A673 (cell line): Measurements from ENCODE around the gene KCNK15.

Source experiments
- EZH2 ChIP-seq: fragments of 200-600 bp; sonication (generic); IDR thresholded peaks from 2 replicates; pipeline ENCODE4 v1.6.1; 2017; ENCODE audit warnings: borderline replicate concordance, low read depth, mild to moderate bottlenecking, mixed read lengths, antibody characterized with exemption, low read length; ENCODE audit not compliant: poor library complexity, severe bottlenecking
- TF ChIP-seq, protein P1 (sequence below): fragments of 300-800, 200-600 bp; sonication (generic); conservative IDR thresholded peaks from 2 replicates; pipeline ENCODE4 v1.5.1; 2017; ENCODE audit warnings: low read depth, mild to moderate bottlenecking, antibody characterized with exemption, low read length, moderate library complexity, mixed read lengths

DNA sequence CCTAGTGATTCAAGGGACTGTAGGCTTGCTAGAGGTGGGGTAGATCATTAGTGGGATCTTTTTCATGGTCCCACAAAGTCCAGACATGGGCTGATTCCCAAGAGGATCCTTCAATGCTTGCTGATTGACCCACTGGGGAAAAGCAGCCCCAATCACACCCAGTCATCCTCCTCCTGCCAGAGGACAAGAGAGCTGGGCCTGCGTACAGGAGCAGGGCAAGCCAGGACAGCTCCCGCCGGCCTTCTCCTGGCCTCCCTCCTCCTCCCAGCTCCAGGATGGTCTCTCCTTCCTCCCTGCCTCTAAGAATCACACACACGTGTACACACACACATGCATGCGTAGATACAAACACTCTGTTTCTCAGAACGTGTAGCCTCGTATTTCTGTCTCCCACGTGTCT, 27.0 kb downstream of the KCNK15 start:
- TF ChIP-seq, protein P1, sequence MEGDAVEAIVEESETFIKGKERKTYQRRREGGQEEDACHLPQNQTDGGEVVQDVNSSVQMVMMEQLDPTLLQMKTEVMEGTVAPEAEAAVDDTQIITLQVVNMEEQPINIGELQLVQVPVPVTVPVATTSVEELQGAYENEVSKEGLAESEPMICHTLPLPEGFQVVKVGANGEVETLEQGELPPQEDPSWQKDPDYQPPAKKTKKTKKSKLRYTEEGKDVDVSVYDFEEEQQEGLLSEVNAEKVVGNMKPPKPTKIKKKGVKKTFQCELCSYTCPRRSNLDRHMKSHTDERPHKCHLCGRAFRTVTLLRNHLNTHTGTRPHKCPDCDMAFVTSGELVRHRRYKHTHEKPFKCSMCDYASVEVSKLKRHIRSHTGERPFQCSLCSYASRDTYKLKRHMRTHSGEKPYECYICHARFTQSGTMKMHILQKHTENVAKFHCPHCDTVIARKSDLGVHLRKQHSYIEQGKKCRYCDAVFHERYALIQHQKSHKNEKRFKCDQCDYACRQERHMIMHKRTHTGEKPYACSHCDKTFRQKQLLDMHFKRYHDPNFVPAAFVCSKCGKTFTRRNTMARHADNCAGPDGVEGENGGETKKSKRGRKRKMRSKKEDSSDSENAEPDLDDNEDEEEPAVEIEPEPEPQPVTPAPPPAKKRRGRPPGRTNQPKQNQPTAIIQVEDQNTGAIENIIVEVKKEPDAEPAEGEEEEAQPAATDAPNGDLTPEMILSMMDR: no peak
- no peak for TF ChIP-seq EZH2
